ENCODE results near the gene SLC30A3.

The SLC30A3 gene

DNA sequence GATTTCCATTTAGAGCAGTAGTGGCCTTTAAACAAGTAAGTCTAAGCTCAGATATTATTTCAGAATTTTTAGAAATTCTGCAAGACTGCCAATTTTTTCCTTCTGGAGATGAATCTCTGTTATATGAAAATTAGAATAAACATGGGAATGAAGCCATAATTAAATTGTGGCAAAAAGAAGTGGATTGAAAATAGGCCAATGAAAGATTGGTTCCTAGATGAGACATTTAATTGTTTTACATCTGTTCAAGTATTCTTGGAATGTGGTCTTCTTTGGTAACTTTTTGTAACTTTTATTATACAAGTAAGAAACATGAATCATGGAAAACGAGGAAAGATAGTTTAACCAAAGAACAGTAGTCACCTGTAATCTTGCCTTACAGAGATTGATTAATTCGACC is 35.3 kb downstream of the SLC30A3 start:
- DNase-seq: no peak

DNA sequence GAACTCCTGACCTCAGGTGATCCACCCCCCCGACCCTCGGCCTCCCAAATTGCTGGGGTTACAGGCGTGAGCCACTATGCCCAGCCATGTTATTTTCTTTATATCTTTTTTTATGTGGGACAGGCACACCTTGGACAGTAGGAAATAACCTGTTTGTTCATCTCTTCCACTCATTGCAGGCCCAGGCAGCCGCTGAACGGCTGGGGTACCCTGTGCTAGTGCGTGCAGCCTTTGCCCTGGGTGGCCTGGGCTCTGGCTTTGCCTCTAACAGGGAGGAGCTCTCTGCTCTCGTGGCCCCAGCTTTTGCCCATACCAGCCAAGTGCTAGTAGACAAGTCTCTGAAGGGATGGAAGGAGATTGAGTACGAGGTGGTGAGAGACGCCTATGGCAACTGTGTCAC is 37.3 kb downstream of the SLC30A3 start:
- DNase-seq: no peak

DNA sequence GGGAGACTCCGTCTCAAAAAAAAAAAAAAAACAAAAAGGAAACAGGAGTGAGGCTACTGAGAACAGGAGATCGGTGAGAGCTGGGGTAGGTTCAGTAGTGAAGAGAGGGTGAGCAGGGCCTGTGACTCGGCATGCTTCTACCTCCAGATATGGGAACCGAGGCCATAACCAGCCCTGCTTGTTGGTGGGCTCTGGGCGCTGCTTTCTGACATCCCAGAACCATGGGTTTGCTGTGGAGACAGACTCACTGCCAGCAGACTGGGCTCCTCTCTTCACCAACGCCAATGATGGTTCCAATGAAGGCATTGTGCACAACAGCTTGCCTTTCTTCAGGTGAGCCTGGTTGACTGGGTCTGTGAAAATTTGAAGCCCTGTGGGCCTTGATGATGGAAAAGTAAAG is 39.4 kb downstream of the SLC30A3 start:
- no peak for DNase-seq

DNA sequence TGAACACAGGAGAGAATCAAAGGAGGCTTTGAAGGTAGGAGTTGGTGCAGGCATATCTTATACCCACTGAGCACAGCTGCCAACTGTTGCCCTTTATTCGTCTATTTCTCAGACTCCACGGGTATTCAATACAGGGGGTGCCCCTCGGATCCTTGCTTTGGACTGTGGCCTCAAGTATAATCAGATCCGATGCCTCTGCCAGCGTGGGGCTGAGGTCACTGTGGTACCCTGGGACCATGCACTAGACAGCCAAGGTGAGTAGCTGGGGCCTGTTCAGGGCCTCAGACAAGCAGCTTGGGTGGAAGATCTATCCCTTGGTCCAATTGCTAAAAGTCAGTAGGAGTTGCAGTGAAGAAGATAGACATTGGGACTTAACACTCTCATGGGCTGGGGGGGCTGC is 40.4 kb downstream of the SLC30A3 start:
- DNase-seq: no peak

DNA sequence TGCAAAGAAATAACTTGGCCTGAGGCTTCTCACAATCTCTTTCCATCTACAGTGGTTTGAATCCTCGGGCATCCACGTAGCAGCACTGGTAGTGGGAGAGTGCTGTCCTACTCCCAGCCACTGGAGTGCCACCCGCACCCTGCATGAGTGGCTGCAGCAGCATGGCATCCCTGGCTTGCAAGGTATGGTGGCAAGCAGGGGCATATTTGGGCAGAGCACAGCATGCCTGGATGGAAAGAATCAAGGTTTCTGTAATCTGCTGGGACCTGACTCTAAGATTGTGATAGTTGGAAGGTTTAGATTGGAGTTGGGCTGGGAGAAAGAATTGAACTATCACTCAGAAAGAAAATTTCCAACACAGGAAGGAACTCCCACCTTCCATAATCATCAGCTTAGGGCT is 41.7 kb downstream of the SLC30A3 start:
- DNase-seq: no peak

DNA sequence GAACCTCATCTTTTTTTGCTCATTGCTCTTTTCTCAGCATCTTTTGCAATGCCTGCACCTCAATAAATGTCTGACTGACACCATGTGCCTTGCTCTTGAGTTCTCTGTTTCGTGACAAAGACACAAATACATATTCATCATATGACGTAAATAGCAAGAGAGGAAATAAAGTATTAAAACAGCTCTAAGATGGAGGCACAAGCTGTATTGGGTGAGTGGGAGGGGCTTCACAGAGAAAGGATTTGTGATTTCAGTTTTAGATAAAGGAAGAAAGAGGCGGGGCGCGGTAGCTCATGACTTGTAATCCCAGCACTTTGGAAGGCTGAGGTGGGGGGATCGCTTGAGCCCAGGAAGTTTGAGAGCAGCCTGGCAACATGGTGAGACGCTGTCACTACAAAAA is 42.8 kb downstream of the SLC30A3 start:
- no peak for DNase-seq

DNA sequence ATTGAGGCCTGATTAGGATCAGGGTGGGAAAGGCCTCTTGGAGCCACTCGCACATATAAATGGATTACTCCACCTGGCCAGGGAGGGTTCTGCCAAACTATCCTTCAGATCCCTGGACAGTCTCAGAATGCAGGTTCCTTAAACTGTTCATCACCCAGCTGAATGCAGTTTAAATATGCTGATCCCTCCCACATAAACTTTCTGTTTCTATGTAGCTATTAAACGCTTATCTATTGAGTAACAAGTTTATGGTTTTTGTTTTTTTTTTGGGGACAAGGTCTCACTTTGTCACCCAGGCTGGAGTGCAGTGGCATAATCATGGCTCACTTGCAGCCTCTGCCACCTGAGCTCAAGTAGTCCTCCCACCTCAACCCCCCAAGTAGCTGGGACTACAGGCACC is 43.8 kb downstream of the SLC30A3 start:
- DNase-seq: no peak

DNA sequence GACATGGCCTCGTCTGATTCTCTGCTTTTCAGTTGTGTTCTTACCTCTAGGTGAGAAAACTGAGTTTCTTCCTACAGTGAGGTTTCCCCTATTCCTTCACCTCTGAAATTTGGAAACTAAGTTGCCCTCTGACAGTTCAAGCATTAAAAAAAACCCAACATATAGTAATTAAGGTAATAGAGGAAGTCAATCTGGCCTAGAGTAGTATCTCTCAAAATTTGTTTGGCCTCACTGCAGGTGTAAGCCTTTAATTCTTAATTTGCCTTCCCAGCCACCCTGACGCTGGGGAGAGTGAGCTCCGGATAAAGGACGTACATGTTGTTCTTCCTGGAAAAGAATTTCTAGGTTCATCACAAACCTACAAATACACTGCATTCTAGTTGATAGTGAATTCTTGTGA is 44.2 kb downstream of the SLC30A3 start:
- DNase-seq: no peak

DNA sequence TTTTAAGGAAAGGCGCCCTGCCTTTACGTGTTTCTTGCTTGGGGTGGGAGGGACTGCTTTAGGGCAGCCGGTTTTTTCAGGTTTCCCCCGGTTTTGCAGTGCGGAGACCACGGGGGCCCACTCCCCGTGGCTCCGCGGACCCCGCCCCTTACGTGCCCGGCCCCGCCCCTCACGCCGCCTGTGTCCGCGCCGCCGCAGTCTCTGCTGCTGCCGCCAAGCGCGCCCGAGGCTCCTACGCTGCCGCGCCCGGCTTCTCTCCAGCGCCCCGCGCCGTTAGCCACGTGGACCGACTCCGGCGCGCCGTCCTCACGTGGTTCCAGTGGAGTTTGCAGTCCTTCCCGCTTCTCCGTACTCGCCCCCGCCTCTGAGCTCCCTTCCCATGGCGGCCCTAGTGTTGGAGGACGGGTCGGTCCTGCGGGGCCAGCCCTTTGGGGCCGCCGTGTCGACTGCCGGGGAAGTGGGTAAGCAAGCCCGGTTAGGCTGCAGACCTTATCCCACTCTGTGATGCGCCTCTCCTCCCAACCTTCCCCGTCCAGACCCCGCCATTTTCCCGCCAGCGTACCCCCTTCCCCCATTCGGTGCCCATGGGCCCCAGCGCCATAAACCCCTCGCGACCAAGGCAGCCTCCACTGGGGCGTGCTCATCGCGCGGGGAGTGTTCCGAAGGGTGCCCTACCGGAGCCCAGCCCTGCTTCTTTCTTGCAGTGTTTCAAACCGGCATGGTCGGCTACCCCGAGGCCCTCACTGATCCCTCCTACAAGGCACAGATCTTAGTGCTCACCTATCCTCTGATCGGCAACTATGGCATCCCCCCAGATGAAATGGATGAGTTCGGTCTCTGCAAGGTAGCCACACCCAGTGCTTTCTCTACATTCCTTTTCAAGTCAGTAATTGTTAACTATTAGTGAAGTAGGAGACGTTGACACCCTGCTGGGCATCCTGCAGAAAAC is 45.4 kb downstream of the SLC30A3 start, which contains the start of gene CAD:
TSS of gene CAD (plus strand) at position 197 of the 949 bp plus-strand sequence. CDS start at position 380, 183 bp downstream.
- DNase-seq: peak; percentile 72 to 92 (median 82)

DNA sequence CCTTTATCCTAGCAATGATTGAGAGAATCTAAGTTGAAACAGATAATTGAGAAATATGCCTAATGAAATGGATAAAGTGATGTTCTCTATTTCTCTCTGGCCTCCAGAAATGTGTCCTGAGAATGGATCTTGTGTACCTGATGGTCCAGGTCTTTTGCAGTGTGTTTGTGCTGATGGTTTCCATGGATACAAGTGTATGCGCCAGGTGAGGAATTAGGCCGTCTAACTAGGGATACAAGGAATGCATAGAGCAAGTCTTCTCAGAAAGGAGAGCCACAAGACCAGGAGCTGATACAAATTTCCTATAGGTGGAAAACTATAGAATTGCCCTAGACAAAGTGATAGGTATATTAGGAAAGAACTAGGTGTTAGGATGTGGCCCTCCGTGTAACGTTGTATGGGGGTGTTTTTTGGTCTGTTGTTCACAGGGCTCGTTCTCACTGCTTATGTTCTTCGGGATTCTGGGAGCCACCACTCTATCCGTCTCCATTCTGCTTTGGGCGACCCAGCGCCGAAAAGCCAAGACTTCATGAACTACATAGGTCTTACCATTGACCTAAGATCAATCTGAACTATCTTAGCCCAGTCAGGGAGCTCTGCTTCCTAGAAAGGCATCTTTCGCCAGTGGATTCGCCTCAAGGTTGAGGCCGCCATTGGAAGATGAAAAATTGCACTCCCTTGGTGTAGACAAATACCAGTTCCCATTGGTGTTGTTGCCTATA is 46.3 kb downstream of the SLC30A3 start:
- DNase-seq: no peak

DNA sequence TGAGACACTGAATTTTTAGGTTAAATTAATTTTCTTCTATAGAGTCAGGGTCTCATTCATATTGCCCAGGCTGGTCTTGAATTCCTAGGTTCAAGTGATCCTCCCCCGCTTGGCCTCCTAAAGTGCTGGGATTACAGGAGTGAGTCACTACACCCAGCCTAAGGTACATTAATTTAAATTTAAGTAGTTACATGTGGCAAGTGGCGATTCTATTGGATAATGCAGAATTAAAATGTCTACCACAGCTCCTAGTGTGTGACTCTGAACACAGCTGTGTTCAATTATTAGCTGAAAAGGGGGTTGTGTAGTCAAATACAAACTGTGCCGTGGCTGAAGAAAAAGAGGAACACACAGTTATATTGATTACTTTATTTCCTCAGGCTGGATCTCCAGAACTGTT is 47.9 kb downstream of the SLC30A3 start:
- DNase-seq: no peak

DNA sequence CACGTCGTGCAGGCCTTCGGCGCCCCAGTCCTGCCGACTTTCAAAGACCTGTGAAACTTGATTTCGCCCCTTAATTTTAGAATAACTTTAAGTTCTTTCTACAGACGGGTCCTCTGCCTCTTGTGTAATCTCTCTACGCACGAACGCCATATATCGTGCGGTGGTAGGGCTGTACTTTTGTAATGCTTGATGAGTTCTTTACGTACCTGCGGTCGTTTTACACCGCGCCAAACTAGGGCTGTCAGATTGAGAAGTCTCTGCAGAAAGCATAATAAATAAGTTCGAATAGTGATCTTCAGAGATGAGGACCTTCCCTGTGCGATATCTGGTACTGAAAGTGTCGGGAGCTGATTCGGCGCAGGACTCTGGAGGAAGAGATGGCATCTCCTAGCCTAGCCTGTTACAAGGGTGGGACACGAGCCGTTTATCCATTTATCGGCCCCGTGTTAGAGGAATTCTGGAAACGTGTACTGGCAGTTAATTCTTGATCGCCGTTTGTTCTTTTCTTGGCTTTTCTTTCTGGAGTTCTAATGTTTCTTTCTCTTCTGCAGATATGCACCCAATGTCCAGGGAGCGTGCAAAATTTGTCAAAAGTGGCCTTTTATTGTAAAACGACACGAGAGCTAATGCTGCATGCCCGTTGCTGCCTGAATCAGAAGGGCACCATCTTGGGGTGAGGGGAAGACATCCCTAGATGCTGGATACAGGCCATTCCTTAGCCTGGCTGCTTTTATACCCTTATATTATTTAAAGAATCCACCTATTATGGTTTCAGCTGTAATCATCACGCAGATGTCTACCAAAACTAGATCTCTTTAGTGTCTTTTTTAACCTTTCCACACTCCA is 50.0 kb downstream of the SLC30A3 start:
- peak in 4 of 5 experiments; percentile 15 to 88 (median 60) for DNase-seq

DNA sequence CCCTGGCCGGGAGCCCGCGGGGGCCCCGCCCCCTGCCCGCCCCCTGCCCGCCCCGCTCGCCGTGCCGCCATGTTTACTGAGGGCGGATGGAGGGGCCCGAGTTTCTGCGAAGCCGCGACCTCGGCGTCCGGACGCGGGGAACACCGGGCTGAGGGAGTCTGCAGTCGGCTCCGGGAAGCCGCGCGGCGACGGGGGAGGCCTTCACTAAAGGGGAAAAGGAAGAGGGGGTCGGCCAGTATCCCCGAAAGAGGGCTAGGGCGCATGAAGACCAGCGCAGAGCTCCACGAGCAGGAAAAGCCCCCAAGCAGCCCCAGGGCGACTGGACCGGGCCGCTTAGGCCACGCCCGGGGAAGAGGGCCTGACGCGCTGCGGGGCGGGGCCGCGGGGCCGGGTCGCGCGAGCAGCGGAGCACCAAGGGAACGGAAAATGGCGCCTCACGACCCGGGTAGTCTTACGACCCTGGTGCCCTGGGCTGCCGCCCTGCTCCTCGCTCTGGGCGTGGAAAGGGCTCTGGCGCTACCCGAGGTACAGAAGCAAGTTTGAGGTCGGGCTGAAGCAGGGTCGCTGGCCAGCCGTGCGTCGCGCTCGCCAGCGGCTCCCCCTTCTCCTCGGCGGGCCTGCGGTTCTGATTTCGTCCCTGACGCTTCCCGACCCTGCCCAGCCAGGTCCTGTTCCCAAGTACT is 50.8 kb downstream of the SLC30A3 start, which contains the start of the genes ATRAID and SLC5A6:
TSS of gene ATRAID (plus strand) at position 99 of the 683 bp plus-strand sequence. CDS start at position 427, 328 bp downstream.
TSS of gene SLC5A6 (minus strand) at position 326 of the 683 bp plus-strand sequence. CDS start 4,618 bp downstream, outside the sequence.
- DNase-seq: peak; percentile 79 to 94 (median 83)

DNA sequence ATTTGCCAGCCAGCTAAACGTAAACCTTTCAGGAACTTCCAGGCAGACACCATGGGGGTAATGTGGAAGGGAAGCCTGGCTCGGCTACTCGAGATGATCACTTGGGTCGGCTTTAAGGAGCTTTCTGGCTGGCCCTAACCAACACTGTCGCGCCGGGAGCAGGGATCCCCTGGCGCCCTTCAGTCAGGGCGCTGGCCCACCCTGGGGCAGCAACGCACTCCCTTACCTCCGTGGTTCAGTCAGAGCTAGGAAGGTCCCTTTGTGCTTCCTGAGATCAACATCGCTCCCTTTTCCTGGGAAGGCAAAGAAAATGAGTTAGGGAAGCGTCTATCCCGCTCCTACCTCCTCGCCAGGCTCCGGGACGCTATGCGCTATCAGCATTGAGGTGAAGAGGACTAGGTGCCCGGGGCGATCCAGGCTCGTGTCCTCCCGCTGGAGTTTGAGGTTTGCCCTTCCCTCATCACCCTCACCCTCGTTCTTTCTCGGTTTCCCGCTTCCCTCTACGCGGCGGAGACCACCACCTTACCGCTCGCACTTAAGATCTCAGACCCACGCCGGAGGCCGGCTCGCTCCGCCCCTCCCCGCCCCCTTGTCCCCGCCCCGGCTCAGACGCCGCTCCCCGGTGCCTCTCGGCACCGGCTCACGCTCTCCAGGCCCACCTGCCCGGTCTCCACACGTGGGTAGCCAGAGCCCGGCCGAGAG is 51.5 kb downstream of the SLC30A3 start:
- no peak for DNase-seq

DNA sequence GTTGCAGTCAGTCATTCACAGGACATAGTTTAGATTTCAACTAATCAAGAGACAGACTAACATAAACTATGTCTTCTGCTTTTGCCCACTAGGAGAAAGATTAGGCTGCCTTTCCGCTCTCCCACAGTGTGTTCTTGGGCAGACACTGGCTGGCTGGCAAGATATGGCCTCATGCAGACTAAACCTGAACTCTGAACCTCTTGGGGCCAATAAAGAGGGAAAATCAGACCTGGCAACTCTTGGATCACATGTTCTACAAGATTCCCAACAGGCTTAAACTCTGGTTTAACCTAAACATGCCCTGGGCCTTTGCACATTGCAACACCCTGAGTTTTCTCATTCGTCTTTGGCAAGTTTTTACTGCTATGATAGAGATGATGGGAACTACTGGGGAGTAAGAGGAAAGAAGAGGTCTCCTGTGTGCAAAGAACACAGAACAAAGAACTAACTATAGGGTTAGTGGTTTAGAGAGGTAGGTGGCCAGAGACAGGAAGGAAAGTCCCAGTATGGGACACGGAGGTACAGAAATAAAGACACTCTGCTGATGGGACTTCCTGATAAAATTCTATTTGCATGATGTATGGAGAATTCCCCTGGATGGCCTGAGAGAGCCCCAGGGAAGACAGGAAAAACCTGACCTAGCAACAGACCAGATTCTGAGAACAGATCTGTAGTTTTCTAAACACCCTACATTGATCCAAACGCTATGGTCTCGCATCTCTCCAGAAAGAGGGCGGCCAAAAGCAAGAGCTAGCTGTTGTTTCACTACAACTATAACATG is 53.0 kb downstream of the SLC30A3 start:
- DNase-seq: no peak

DNA sequence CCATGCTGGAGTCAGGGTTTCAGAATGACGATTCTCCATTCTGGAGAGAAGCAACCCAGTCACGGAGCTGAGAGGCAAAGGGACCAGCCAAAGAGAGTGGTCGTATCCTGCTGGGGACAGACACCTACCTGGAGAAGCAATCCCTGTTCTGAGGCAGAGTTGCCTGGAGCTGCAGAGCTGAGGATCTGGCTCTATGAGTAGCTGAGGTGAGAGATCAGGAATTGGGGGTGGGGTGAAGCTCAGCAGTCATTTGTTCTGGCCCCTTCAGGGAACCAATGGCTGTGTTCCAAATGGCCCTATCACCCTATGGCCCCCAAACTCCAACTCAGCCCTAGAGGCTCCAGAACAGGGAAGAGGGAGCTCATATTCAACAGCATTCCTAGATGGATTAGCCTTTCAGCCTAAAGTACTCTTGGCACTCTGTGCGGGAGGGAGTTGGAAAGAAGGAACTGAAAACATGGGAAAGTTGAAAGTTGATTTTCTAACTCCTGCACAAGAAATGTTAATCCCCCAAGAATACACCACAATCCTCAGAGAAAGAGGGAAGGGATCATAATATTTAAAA is 54.3 kb downstream of the SLC30A3 start:
- no peak for DNase-seq

DNA sequence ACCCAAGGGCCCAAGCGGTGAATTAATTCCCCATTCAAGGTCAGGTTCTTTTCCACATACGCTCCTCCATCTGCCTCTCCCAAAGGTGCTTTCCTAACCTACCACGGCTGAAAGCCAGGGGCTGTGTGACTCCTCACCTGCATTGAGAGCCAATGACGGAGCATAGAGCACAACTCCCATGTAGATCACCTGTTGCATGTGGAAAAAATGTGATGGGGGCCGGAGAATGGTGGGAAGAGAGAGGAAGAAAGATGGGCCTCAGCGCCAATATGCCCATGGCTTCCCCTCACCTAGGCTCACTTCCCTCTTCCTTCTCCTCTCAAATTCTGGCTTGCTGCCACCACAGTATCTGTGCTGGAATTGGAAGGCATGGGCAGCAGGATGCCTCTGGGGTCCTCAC is 56.5 kb downstream of the SLC30A3 start:
- no peak for DNase-seq

DNA sequence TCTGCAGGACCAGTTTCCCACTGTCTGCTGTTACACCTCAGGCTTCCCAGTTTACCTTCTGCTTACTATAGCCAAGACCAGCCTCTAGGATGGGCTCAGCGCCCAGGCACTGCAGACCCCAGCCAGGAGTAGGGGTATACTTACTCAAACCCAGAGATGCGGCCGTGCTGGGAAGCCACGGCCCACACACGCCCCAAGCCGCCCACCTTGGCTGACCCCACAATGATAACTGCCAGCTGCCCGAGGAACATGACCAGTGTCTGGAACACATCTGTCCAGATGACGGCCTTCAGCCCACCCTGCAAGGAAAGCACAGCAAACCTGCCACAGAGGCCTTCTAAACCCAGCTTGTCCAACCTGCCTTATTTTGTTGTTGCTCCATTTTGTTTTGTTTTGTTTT is 57.6 kb downstream of the SLC30A3 start:
- no peak for DNase-seq

DNA sequence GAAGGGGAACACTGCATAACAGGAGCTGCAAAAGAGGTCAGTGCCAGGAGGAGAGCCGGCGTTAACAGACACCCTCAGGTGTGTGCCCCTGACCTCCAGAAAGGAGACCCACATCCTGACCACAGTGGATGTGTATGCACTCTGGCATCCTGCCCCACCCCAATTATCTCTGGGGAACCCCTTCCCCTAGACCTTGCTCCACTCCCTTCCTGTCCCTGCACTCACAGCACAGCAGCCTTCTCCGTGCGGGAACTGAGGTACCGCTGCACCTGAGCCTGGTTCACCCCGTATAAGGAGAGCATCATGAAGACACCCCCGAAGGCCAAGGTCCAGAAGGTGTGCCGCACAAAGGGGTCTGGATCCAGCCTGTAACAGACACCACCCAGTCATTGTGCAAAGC is 58.3 kb downstream of the SLC30A3 start:
- DNase-seq: peak in 1 of 5 experiments; percentile 19

DNA sequence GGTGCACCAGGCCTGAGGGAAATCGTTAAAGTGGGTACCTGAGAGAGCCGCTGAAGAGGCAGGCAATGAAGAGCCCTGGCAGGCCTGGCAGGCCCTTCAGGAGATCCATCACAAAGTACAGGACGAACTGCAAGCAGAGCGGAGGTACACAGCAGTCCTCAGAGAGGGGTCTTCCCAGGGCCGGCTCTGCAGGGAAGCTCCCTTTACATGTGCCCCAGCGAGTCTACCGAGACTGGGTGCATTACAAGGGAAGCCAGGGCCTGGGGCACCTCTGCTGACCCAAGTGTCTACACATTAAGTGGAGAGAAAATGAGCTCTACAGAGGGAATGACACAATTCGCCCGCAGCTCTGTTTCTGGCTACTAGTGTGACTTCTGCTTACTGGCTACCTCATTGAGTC is 59.1 kb downstream of the SLC30A3 start:
- no peak for DNase-seq

Measured in T-helper 2 cell (primary cell).